ENCODE measurements around the gene EGR1. TPM values are rescaled to one million over a fixed set of nuclear protein-coding genes. Genes with fewer than 3 reads are reported as not detected.

EGR1 gene
- total and polyA plus RNA-seq, 2 donors (not counting 1 experiment from before 2014, with no cell fraction given) = 13.7 to 212 TPM

- ATAC-seq (ENCODE audit: low read depth) (no peak), DNase-seq (no peak)
- CTCF ChIA-PET = interaction anchor here (1.0 to 13.1 kb wide), 5 partner anchors 9 to 103 kb away, joined by 4 to 281 read pairs (median 6); no protein-coding TSS in a partner anchor
- H3K4me3 ChIP-seq (ENCODE audit: control extremely low read depth in 1 of 5, extremely low read depth in 1 of 5, insufficient read depth in 1 of 5, low read depth in 2 of 5, low read length in 4 of 5) = no peak overlapping the region
- TF ChIP-seq, protein P1, sequence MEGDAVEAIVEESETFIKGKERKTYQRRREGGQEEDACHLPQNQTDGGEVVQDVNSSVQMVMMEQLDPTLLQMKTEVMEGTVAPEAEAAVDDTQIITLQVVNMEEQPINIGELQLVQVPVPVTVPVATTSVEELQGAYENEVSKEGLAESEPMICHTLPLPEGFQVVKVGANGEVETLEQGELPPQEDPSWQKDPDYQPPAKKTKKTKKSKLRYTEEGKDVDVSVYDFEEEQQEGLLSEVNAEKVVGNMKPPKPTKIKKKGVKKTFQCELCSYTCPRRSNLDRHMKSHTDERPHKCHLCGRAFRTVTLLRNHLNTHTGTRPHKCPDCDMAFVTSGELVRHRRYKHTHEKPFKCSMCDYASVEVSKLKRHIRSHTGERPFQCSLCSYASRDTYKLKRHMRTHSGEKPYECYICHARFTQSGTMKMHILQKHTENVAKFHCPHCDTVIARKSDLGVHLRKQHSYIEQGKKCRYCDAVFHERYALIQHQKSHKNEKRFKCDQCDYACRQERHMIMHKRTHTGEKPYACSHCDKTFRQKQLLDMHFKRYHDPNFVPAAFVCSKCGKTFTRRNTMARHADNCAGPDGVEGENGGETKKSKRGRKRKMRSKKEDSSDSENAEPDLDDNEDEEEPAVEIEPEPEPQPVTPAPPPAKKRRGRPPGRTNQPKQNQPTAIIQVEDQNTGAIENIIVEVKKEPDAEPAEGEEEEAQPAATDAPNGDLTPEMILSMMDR (IDR thresholded peaks at IDR 0.05) = no peak
- no peak for TF ChIP-seq EZH2 (IDR thresholded peaks at IDR 0.05; ENCODE audit: borderline replicate concordance, insufficient read depth, low read depth, low read length, poor library complexity, severe bottlenecking)
- no peak overlapping the region for H2AFZ ChIP-seq (ENCODE audit: insufficient read depth, low read depth, low read length, poor library complexity, severe bottlenecking)
- no peak overlapping the region for H3K4me2 ChIP-seq (replicated peaks; ENCODE audit: low read depth, low read length, poor library complexity, severe bottlenecking)
- H3K27me3 ChIP-seq (replicated peaks in 1 of 4; ENCODE audit: control extremely low read depth in 1 of 4, control insufficient read depth in 3 of 4, insufficient read depth in 4 of 4, low read length in 3 of 4) = no peaks in the 10 kb centered on the region
- no peaks in the 10 kb centered on the region for H3K79me2 ChIP-seq (ENCODE audit: control insufficient read depth, insufficient read depth, low read length)
- peaks cover 7 to 15% of the 10 kb centered on the region in 2 donors for H3K4me1 ChIP-seq (ENCODE audit: control insufficient read depth in 2 of 2, insufficient read depth in 2 of 2, low read length in 2 of 2)
- H3K9me3 ChIP-seq (ENCODE audit: control extremely low read depth in 1 of 3, control insufficient read depth in 2 of 3, insufficient read depth in 1 of 3, low read length in 2 of 3) = no peaks in the 10 kb centered on the region
- intact Hi-C loops (cut with micrococcal nuclease) = no loop called here
- no peaks in the 10 kb centered on the region for H3K36me3 ChIP-seq (replicated peaks in 1 of 2; ENCODE audit: control extremely low read depth in 1 of 2, control insufficient read depth in 1 of 2, extremely low read depth in 1 of 2, insufficient read depth in 2 of 2, low read length in 1 of 2)
- H4K20me1 ChIP-seq (ENCODE audit: control insufficient read depth, insufficient read depth, low read length, poor library complexity, severe bottlenecking) = no peaks in the 10 kb centered on the region
- Mint-ChIP-seq H3K27ac (no peak overlapping the region), H3K4me1 (peaks cover 12% of the 10 kb centered on the region), H3K27me3 (no peaks in the 10 kb centered on the region), H3K9me3 (ENCODE audit: insufficient read depth) (no peaks in the 10 kb centered on the region), H3K4me3 (no peak overlapping the region)
- H3K9ac ChIP-seq (ENCODE audit: low read length) = no peak overlapping the region
- H3K27ac ChIP-seq (ENCODE audit: low read length in 2 of 2) = no peak overlapping the region
- POLR2A ChIA-PET = no interaction called here
- WGBS (ENCODE audit: insufficient coverage) = 95% methylated on average over 12 of the region's 13 CpGs
Measured at GRCh38 chr5:138453590-138453989, 11.7 kb upstream of the EGR1 start.

GRCh38 chr5:138454121-138454520, 11.2 kb upstream of the EGR1 start:
- no peaks in the 10 kb centered on the region for H4K20me1 ChIP-seq (ENCODE audit: control insufficient read depth, insufficient read depth, low read length, poor library complexity, severe bottlenecking)
- no peak overlapping the region for H3K4me2 ChIP-seq (replicated peaks; ENCODE audit: low read depth, low read length, poor library complexity, severe bottlenecking)
- no peak overlapping the region for H3K27ac Mint-ChIP-seq
- peaks cover 18% of the 10 kb centered on the region for H3K4me1 Mint-ChIP-seq
- no peaks in the 10 kb centered on the region for H3K27me3 Mint-ChIP-seq
- H3K4me3 ChIP-seq (ENCODE audit: control extremely low read depth in 1 of 5, extremely low read depth in 1 of 5, insufficient read depth in 1 of 5, low read depth in 2 of 5, low read length in 4 of 5) = no peak overlapping the region
- no peak overlapping the region for H3K4me3 Mint-ChIP-seq
- TF ChIP-seq, protein P1 (IDR thresholded peaks at IDR 0.05) = no peak
- no peak for TF ChIP-seq EZH2 (IDR thresholded peaks at IDR 0.05; ENCODE audit: borderline replicate concordance, insufficient read depth, low read depth, low read length, poor library complexity, severe bottlenecking)
- no peaks in the 10 kb centered on the region for H3K9me3 ChIP-seq (ENCODE audit: control extremely low read depth in 1 of 3, control insufficient read depth in 2 of 3, insufficient read depth in 1 of 3, low read length in 2 of 3)
- no peaks in the 10 kb centered on the region for H3K9me3 Mint-ChIP-seq (ENCODE audit: insufficient read depth)
- H2AFZ ChIP-seq (ENCODE audit: insufficient read depth, low read depth, low read length, poor library complexity, severe bottlenecking) = no peak overlapping the region
- no peak overlapping the region for H3K27ac ChIP-seq (ENCODE audit: low read length in 2 of 2)
- no peaks in the 10 kb centered on the region for H3K36me3 ChIP-seq (replicated peaks in 1 of 2; ENCODE audit: control extremely low read depth in 1 of 2, control insufficient read depth in 1 of 2, extremely low read depth in 1 of 2, insufficient read depth in 2 of 2, low read length in 1 of 2)
- POLR2A ChIA-PET = no interaction called here
- H3K4me1 ChIP-seq (ENCODE audit: control insufficient read depth in 2 of 2, insufficient read depth in 2 of 2, low read length in 2 of 2) = peaks cover 12 to 21% of the 10 kb centered on the region in 2 donors
- CTCF ChIA-PET = interaction anchor here (1.0 to 13.1 kb wide), 2 partner anchors 47 to 103 kb away, joined by 4 to 281 read pairs; no protein-coding TSS in a partner anchor
- WGBS (ENCODE audit: insufficient coverage) = 88% methylated on average over 7 of the region's 8 CpGs
- DNase-seq (no peak), ATAC-seq (ENCODE audit: low read depth) (no peak)
- no peak overlapping the region for H3K9ac ChIP-seq (ENCODE audit: low read length)
- H3K27me3 ChIP-seq (replicated peaks in 1 of 4; ENCODE audit: control extremely low read depth in 1 of 4, control insufficient read depth in 3 of 4, insufficient read depth in 4 of 4, low read length in 3 of 4) = no peaks in the 10 kb centered on the region
- H3K79me2 ChIP-seq (ENCODE audit: control insufficient read depth, insufficient read depth, low read length) = no peaks in the 10 kb centered on the region
- intact Hi-C loops (cut with micrococcal nuclease) = no loop called here

Measured in B cell (primary cell).